Activated CD8-positive, alpha-beta memory T cell treated with anti-CD3 and anti-CD28 coated beads, Interleukin-2, amount 10 ng/mL, durations not matched to agents 7 days and 5 days (primary cell): ENCODE measurements around the gene IGFBP2. TPM values are rescaled to one million over a fixed set of nuclear protein-coding genes. Genes with fewer than 3 reads are reported as not detected.

Source experiments
- ATAC-seq: fragments of 150-1000 bp; cut with Tn5 transposase; one replicate; pipeline ENCODE4 v1.10.0; 2021; ENCODE audit warnings: moderate library complexity
- CTCF ChIA-PET: fragments of 350-600 bp; sonication (Branson Sonifier 250); formaldehyde crosslinking; loops from one replicate; lab custom pipeline; 2021; ENCODE audit warnings: antibody characterized with exemption; lab: Charles Lee
- DNase-seq: peaks from one replicate; pipeline ENCODE4 v3.0.0-alpha.2; 2020
- H3K27ac Mint-ChIP-seq: one replicate; pipeline ENCODE4 v1.8.0; 2021; ENCODE audit warnings: mild to moderate bottlenecking, mixed read lengths
- H3K27me3 Mint-ChIP-seq: one replicate; pipeline ENCODE4 v1.8.0; 2021; ENCODE audit warnings: mixed read lengths
- H3K36me3 Mint-ChIP-seq: one replicate; pipeline ENCODE4 v1.8.0; 2021; ENCODE audit warnings: mild to moderate bottlenecking, mixed read lengths
- H3K4me1 Mint-ChIP-seq: one replicate; pipeline ENCODE4 v1.8.0; 2021; ENCODE audit warnings: mixed read lengths
- H3K4me3 Mint-ChIP-seq: one replicate; pipeline ENCODE4 v1.8.0; 2021; ENCODE audit warnings: mild to moderate bottlenecking, moderate library complexity, mixed read lengths
- H3K9me3 Mint-ChIP-seq: one replicate; pipeline ENCODE4 v1.8.0; 2022; ENCODE audit warnings: low read depth, mixed read lengths
- total RNA-seq, 2 experiments: library from RNA; stranded (reverse); gene quantifications; one replicate each; pipeline ENCODE4 v1.2.3, GENCODE V29; 2021

IGFBP2 gene
- total RNA-seq, 2 experiments from 2014 or later, result 0.96 to 3.5 TPM

DNA sequence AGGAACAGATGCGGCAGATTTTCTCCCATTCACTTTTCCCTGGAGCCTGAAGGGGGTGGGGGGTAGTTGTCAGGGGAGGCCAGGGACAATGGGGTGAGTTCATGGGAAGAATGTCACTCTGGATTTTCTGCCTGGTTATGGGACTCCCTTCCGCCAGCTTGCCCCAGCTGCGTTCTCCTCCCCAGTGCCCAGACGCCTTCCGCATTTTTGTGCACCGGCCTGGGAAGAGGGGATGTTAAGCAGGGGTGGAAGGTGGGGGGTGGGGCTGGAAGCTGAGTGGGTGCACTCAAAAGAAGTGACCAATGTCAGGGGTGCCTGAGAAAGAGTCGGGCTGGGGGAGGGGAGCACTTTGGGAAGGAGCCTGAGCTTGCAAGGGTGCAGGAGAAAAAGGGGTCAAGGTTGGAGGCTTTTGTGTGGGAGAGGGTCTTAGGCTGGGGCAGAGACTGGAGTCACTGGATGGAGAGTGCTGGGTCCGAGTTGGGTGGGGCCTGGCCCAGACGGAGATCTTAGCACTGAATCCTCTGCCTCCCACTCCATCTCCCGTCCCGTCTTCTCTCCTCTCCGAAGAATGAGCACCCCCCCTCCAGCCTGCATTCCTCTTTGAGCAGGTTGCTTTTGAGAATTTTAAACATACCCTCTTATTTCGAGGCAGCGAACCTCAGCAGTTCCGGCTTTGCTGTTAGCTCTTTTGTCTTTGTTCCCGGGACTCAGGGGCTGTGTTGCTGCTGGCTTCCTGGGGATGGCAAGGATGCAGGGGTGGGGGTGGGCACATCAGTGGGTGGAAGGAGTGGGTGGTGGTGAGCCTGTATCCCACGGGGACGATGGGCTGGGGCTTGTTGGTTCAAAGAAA, 2.7 kb downstream of the IGFBP2 start:
- CTCF ChIA-PET, result interaction anchor here (0.5 kb wide), 1 partner anchor 513 kb away, joined by 3 read pairs; no protein-coding TSS in a partner anchor
- DNase-seq (no peak), ATAC-seq (no peak)
- Mint-ChIP-seq H3K27me3 (peaks cover 58% of the 10 kb centered on the region), H3K36me3 (peaks cover 2% of the 10 kb centered on the region), H3K9me3 (no peaks in the 10 kb centered on the region), H3K4me3 (no peak overlapping the region), H3K27ac (no peak overlapping the region), H3K4me1 (peaks cover 14% of the 10 kb centered on the region)

DNA sequence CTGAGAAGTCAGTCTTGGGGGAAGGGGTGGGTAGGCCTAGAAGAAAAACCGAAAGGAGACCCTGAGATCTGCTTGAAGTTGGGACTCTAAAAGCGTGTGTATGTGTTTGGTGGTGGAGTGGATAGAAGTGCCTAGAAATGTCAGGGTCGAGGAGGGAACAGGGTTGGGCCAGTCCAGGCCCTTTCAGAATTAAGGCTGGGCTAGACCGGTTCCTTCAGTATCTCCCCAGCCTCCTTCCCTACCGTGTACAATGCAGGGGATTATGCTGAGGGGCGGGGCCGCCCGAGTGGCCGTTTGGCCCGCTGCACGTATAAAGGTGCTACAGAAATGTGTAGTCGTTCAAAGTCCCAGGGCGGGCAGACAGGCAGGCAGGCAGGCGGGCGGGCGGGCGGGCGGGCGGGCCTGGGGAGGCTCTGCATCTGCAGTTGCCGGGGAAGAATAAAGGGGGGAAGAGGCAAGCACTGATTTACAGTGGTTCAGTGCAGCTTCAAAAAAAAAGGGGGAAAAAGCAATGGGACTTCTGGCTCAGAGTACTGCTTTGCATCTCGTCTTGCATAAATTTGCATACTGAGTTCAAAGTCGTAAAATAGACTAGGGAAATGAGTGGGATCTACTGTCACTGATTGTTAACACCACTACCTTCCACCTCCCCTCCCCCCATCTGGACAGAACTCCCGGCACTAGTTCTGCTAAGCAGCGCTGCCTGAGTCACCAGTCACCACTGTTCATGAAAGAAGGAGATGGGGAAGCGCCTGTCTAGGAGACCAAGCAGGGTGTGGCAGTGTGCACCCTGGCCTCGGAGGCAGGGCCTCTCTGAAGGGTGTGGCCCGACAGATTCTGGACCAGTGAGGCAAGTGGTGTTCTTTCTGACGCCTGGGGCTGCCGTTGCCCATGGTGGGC, 3.6 kb downstream of the IGFBP2 start:
- no peak overlapping the region for H3K4me3 Mint-ChIP-seq
- peaks cover 2% of the 10 kb centered on the region for H3K36me3 Mint-ChIP-seq
- no peak overlapping the region for H3K27ac Mint-ChIP-seq
- ATAC-seq, result no peak
- H3K27me3 Mint-ChIP-seq, result peaks cover 51% of the 10 kb centered on the region
- no peaks in the 10 kb centered on the region for H3K9me3 Mint-ChIP-seq
- CTCF ChIA-PET, result no interaction called here
- DNase-seq, result no peak
- peaks cover 14% of the 10 kb centered on the region for H3K4me1 Mint-ChIP-seq

DNA sequence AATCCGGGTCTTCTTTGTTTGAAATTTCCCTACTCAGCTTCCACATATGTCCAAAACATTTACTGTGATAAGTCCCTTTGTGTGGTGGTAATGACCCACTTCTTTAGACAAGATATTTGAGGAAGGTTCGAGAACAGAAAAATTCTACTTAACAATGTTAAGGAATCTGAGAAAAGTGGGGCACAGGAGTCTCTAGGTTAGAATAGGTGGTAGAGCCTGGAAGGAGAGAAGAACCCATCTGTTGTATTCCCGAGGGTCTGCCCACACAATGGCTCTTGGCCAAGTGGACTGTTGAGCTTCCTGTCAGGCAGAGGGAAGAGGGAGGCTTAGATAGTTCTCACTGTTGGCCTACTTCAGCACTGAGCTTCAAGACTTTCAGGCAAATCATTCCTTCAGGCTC, 4.3 kb downstream of the IGFBP2 start:
- H3K4me1 Mint-ChIP-seq, result peaks cover 14% of the 10 kb centered on the region
- DNase-seq (no peak), ATAC-seq (no peak)
- H3K27ac Mint-ChIP-seq, result no peak overlapping the region
- H3K27me3 Mint-ChIP-seq, result peaks cover 45% of the 10 kb centered on the region
- CTCF ChIA-PET, result no interaction called here
- H3K4me3 Mint-ChIP-seq, result no peak overlapping the region
- peaks cover 2% of the 10 kb centered on the region for H3K36me3 Mint-ChIP-seq
- no peaks in the 10 kb centered on the region for H3K9me3 Mint-ChIP-seq

DNA sequence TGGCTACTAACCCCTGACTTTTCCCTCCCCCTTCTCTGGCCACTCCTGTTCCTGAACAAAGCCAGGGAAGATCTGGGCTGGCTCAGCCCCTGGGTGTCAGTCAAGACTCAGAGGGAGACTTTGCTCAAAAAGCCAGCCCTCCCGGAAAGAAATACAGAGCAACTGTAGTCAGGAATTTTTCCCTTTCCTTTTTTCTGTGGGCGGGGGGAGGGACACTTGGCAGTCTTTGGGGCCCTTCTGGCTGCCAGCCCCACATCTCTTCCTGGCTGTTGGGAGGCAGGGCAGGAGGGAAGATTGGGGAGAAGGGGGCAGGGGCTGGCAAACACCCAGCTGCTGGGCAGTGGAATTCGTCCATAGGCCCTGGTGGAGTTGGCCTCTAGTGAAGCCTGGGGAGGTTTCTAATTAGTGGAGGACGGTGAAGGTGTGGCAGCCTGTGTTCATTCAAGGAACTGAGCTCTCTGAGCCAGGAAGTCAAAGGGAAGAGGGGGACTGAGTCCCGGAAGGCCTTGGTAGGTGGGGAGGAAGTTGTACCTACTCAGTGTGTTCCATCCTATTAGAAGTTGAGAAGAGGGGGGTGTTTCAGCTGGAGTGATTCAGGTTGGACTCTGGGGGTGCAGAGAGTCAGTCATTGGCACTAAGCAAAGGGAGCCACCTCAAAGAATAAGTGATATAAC, 10.9 kb downstream of the IGFBP2 start:
- no peak for DNase-seq
- H3K27me3 Mint-ChIP-seq, result peaks cover 6% of the 10 kb centered on the region
- no peak for ATAC-seq
- no peaks in the 10 kb centered on the region for H3K4me1 Mint-ChIP-seq
- no peak overlapping the region for H3K27ac Mint-ChIP-seq
- H3K36me3 Mint-ChIP-seq, result no peaks in the 10 kb centered on the region
- no peaks in the 10 kb centered on the region for H3K9me3 Mint-ChIP-seq
- H3K4me3 Mint-ChIP-seq, result no peak overlapping the region
- CTCF ChIA-PET, result interaction anchor here (0.6 kb wide), 1 partner anchor 9 kb away, joined by 3 read pairs; no protein-coding TSS in a partner anchor

DNA sequence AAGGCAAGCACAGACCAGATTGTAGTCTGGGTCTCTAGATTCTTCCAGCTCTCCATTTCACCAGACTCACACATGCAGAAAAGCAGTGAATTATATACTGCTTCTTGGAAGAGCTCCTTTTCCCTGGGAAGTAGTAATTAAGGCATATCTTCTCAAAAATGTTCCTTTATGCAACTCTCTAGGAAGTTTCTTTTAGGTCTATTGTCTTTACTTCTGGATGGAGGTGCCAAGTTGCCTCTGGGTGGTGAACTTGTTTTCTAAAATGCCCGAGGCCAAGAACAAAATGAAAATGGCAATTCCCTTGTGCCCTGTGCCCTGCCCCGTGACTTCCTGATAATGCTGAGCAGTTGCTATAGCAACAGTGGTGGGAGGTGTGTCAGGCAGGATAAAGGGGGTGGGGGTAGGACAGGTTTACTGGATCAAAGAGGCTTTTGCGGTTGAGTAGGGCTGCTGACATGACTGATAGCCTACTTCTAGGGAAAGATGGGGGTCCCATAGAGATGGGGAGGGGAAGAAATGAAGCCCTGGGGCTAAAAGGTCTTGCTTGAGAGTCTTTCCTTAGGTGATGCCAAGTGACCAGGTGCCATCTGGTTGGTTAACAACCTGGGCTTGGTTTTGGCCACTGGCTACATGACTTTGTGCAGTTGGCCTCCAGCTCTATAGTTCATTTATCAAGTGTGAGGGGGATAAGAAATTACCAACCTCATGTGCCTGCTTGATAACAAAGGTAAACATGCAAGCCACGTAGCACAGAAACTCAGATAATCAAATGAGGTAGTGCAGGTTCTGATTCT, 11.8 kb downstream of the IGFBP2 start:
- no peak overlapping the region for H3K27ac Mint-ChIP-seq
- ATAC-seq (no peak), DNase-seq (no peak)
- no peak overlapping the region for H3K4me3 Mint-ChIP-seq
- H3K27me3 Mint-ChIP-seq, result peaks cover 6% of the 10 kb centered on the region
- CTCF ChIA-PET, result no interaction called here
- H3K4me1 Mint-ChIP-seq, result no peaks in the 10 kb centered on the region
- H3K9me3 Mint-ChIP-seq, result no peaks in the 10 kb centered on the region
- no peaks in the 10 kb centered on the region for H3K36me3 Mint-ChIP-seq

DNA sequence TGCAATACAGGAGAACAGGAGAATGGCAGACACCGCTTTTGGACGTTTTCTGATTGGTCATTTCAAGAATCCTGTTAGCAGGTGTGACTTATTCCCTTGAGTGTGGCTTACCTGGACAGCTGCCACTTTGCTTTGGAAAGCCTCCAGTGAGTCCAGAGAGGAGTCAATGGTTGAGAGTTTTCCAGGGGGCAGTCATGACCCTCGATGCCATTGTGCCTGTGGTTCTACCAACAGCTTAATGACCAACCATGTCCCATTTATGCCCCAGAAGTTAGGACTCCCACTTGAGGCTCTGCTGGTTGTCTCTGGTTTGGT, 12.4 kb downstream of the IGFBP2 start:
- no peak for ATAC-seq
- Mint-ChIP-seq H3K27ac (no peak overlapping the region), H3K27me3 (peaks cover 7% of the 10 kb centered on the region), H3K4me3 (no peak overlapping the region), H3K36me3 (no peaks in the 10 kb centered on the region), H3K9me3 (no peaks in the 10 kb centered on the region), H3K4me1 (no peaks in the 10 kb centered on the region)
- CTCF ChIA-PET, result no interaction called here
- no peak for DNase-seq

DNA sequence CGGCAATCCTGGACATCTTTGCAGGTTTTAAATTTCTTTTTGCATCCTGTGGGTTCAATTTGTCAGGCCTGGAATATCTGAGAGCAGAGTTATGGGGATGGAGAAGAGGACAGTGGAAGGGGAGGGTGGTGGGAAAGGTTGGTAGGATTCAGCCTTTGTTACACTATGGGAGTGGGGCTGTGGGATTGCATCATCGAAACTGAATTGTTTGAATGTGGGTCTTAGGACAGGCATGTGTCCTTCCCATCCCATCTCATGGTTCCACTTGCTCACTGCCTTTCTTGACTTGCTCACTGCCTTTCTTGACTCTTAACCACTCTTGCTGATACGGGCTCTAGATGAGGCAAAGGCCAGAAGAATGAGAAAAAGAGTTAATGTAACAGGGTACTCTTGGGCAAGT, 12.9 kb downstream of the IGFBP2 start:
- Mint-ChIP-seq H3K36me3 (no peaks in the 10 kb centered on the region), H3K27ac (no peak overlapping the region), H3K4me3 (no peak overlapping the region), H3K4me1 (no peaks in the 10 kb centered on the region), H3K27me3 (peaks cover 10% of the 10 kb centered on the region), H3K9me3 (no peaks in the 10 kb centered on the region)
- no peak for DNase-seq
- no peak for ATAC-seq
- CTCF ChIA-PET, result no interaction called here

DNA sequence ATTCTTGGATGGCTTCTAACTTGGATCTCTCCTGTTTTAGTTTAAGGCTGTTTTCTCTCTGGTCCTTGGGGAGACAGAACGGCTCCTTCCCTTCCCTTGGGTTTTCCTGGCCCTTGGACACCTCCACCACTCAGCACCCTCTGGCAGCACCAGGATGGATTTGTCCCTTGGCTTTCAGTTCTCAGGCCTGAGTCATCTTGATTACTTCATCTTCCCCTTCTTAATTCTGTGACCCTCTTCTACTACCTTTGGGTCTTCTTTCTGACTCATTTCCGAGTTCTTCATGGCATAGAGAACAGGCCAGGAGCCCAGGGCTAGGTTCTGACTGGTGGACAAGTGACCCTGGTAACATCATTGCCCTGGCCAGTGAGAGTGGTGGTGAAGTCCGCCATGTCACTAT, 14.9 kb downstream of the IGFBP2 start:
- H3K27me3 Mint-ChIP-seq, result peaks cover 12% of the 10 kb centered on the region
- no peaks in the 10 kb centered on the region for H3K36me3 Mint-ChIP-seq
- H3K4me1 Mint-ChIP-seq, result no peaks in the 10 kb centered on the region
- no peak overlapping the region for H3K4me3 Mint-ChIP-seq
- no peaks in the 10 kb centered on the region for H3K9me3 Mint-ChIP-seq
- DNase-seq (no peak), ATAC-seq (no peak)
- no peak overlapping the region for H3K27ac Mint-ChIP-seq
- CTCF ChIA-PET, result no interaction called here

DNA sequence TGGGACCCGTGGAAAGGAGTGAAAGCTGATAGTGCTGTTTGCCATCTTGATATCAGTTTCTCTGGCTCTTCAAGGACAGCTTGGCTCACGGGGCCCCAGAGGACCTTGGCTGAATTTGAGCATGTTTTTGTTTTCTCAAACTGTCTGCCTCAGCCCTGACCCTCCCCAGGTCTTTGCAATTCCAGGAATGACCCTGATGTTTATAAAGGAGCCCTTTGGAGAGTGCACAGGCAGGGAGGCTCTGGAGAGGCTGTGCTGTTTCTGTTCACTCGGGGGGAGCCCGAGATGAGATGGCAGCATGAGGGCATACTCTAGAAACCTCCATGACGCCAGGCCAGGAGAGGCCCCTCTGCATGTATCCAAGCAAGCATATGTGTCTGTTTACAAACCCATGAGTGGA, 16.4 kb downstream of the IGFBP2 start:
- H3K27me3 Mint-ChIP-seq, result peaks cover 18% of the 10 kb centered on the region
- CTCF ChIA-PET, result no interaction called here
- no peaks in the 10 kb centered on the region for H3K9me3 Mint-ChIP-seq
- H3K27ac Mint-ChIP-seq, result no peak overlapping the region
- H3K4me1 Mint-ChIP-seq, result no peaks in the 10 kb centered on the region
- ATAC-seq, result no peak
- H3K4me3 Mint-ChIP-seq, result no peak overlapping the region
- H3K36me3 Mint-ChIP-seq, result no peaks in the 10 kb centered on the region
- no peak for DNase-seq

DNA sequence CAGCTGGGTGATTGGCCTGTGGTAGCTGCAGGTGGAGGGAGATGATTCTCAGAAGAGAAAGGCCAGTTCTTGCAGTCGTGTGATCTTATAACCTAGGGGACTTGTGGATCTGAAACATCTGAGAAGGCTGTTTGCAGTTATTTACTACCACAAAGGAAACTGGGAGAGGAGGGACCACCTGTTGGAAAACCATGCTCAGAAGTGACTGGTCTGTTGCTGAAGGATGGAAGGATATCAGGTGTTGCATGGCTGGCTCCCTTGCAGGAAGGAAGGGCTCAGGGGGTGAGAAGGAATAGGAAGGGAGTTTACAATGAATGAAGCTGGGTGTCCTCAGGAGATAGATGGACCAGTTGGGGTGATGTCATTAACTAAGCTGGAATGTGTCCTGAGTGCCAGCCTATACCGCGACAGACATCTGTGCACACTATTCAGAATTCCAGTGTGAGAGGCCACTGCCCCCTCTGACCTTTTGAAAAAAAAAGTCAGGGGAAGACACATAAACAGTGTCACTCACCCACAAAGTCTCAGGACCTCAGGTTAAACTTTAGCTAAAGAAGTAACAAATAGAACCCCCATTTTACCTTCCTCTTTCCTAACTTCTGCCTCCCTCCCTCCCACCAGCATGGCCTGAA, 17.5 kb downstream of the IGFBP2 start:
- Mint-ChIP-seq H3K36me3 (no peaks in the 10 kb centered on the region), H3K27ac (no peak overlapping the region), H3K27me3 (peaks cover 18% of the 10 kb centered on the region), H3K4me1 (no peaks in the 10 kb centered on the region), H3K9me3 (no peaks in the 10 kb centered on the region), H3K4me3 (no peak overlapping the region)
- CTCF ChIA-PET, result interaction anchor here (0.7 to 1.3 kb wide), 2 partner anchors 10 to 16 kb away, joined by 3 read pairs; no protein-coding TSS in a partner anchor
- no peak for DNase-seq
- no peak for ATAC-seq

DNA sequence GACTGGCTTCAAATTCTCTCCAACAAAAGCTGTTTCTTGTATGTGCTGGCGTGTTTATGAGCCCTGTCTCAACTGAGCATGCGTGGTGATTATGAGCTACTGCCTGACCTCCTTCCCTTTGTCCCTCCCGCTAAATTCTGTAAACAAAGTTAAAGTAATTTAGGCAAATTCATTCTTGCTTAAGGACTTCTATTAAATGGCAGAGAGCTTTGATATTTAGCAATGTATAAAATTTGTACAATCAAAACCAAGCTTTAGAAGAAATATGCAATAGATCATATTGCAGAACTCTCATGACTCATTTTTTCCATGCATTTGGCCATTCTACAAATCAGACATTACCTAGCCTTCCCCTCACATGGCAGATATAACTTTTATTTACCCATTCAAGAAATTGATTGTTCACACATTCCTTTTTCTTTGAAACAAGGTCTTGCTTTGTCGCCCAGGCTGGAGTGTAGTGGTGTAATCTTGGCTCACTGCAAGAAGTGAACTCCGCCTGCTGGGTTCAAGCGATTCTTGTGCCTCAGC, 18.2 kb downstream of the IGFBP2 start:
- no peak for DNase-seq
- Mint-ChIP-seq H3K4me3 (no peak overlapping the region), H3K9me3 (no peaks in the 10 kb centered on the region), H3K36me3 (no peaks in the 10 kb centered on the region), H3K27ac (no peak overlapping the region), H3K27me3 (peaks cover 14% of the 10 kb centered on the region), H3K4me1 (no peaks in the 10 kb centered on the region)
- ATAC-seq, result no peak
- CTCF ChIA-PET, result interaction anchor here (0.7 to 1.3 kb wide), 4 partner anchors 10 to 853 kb away, joined by 3 to 4 read pairs (median 3); no protein-coding TSS in a partner anchor

DNA sequence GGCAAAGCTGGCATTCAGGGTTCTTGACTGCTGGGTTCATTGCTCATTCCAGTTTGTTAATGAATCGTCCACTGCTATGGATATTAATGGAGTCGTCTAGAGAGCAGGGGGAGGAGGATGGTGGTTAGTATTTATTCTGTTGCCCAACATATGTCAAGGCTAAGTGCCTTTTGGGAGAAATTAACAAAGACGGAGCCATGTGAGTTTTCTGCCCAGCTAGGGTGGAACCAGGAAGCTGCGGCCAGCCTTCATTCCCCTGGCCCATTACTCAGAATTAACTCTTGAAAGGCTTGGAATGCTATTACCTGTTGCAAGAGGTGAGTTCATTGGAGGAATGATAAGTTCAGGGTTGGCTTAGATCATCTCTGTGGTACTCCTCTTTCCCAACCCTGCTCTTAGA, 19.3 kb downstream of the IGFBP2 start:
- H3K36me3 Mint-ChIP-seq, result no peaks in the 10 kb centered on the region
- H3K4me3 Mint-ChIP-seq, result no peak overlapping the region
- CTCF ChIA-PET, result interaction anchor here (2.0 kb wide), 1 partner anchor 14 kb away, joined by 4 read pairs; no protein-coding TSS in a partner anchor
- no peak overlapping the region for H3K27ac Mint-ChIP-seq
- peaks cover 13% of the 10 kb centered on the region for H3K27me3 Mint-ChIP-seq
- no peaks in the 10 kb centered on the region for H3K9me3 Mint-ChIP-seq
- no peak for ATAC-seq
- no peak for DNase-seq
- H3K4me1 Mint-ChIP-seq, result no peaks in the 10 kb centered on the region
